Lung (tissue), 12 donors: ENCODE data around the gene NCOA3. TPM values are rescaled to one million over a fixed set of nuclear protein-coding genes. Genes with fewer than 3 reads are reported as not detected.

Source experiments
- ATAC-seq: fragments of 200-7000 bp; cut with Tn5 transposase; one replicate; pipeline ENCODE4 v1.9.1; 2020; ENCODE audit warnings: moderate number of reproducible peaks; ENCODE audit not compliant: insufficient read depth, low FRiP score
- DNase-seq, 3 donors: peaks; one replicate each; pipeline ENCODE4 v3.0.0-alpha.2; 2013 to 2017
- H3K27ac ChIP-seq, 2 donors: one replicate each; pipeline ENCODE4 v1.5.1; 2013; ENCODE audit warnings: mild to moderate bottlenecking in 2 of 2, moderate library complexity in 2 of 2, control low read depth in 1 of 2, inconsistent platforms in 1 of 2, low read depth in 1 of 2, low read length in 1 of 2
- H3K27me3 ChIP-seq, 3 donors: one replicate each; pipeline ENCODE4 v1.5.1; 2013; ENCODE audit warnings: low read length in 2 of 3; ENCODE audit not compliant: control insufficient read depth in 3 of 3, insufficient read depth in 3 of 3
- H3K36me3 ChIP-seq, 4 donors: one replicate each; pipeline ENCODE4 v1.5.1; 2013; ENCODE audit warnings: low read length in 4 of 4, mild to moderate bottlenecking in 1 of 4, moderate library complexity in 1 of 4; ENCODE audit not compliant: control insufficient read depth in 4 of 4, insufficient read depth in 4 of 4
- H3K4me1 ChIP-seq, 5 donors: one replicate each; pipeline ENCODE4 v1.5.1; 2013; ENCODE audit warnings: low read length in 5 of 5, mild to moderate bottlenecking in 2 of 5, moderate library complexity in 1 of 5; ENCODE audit not compliant: control insufficient read depth in 5 of 5, insufficient read depth in 5 of 5
- H3K4me3 ChIP-seq: one replicate; pipeline ENCODE4 v1.5.1; 2013; ENCODE audit warnings: mild to moderate bottlenecking, control low read depth, moderate library complexity
- H3K9ac ChIP-seq, 2 donors: one replicate each; pipeline ENCODE4 v1.5.1; 2013; ENCODE audit warnings: low read length in 2 of 2, control low read depth in 1 of 2; ENCODE audit not compliant: insufficient read depth in 1 of 2
- H3K9me3 ChIP-seq, 4 donors: one replicate each; pipeline ENCODE4 v1.5.1; 2013; ENCODE audit warnings: low read length in 3 of 4, mild to moderate bottlenecking in 1 of 4, moderate library complexity in 1 of 4; ENCODE audit not compliant: control insufficient read depth in 4 of 4, insufficient read depth in 3 of 4
- CTCF ChIP-seq: IDR thresholded peaks from 2 replicates; pipeline ENCODE4 v1.5.1; 2012; ENCODE audit warnings: mild to moderate bottlenecking; ENCODE audit errors: control extremely low read depth, extremely low read depth
- WGBS, 2 donors: extraction: QIAGEN DNeasy Blood & Tissue Kit; methylation state at CpG; one replicate each; pipeline ENCODE4 v1.1.7; 2013; 5-methylcytosine and 5-hydroxymethylcytosine counted together
- polyA plus RNA-seq, 2 donors: library from polyadenylated mRNA; stranded (reverse); fragments of 200-250 nt; gene quantifications; one replicate each; pipeline ENCODE4 v1.2.1, GENCODE V29; 2013
- total RNA-seq, 2 donors: library from RNA; depleted of rRNA in 1 of 2; stranded (reverse); fragments of >200 nt in 1 of 2; gene quantifications; one replicate each; pipeline ENCODE4 v1.2.1, GENCODE V29; 2014 to 2021
- donor health status: control.
- donor health status: control.
- donor health status: Bipolar disorder and iron deficiency.
- donor health status: healthy.
- donor health status: DM: yes; HTN: yes; CAD: no.

The NCOA3 gene
- total and polyA plus RNA-seq, 4 donors: 5.5 to 69.4 (median 22.6) TPM

GRCh38 chr20:47489448-47489872 is 12.2 kb upstream of the NCOA3 start:
- ATAC-seq: no peak
- no peak for TF ChIP-seq CTCF
- WGBS, 2 donors: 58 to 67% methylated on average over 8 of the region's 8 CpGs
- Histone ChIP-seq H3K36me3 (no peaks in the 10 kb centered on the region), H3K27me3 (no peaks in the 10 kb centered on the region), H3K9ac (no peak overlapping the region), H3K4me1 (peaks cover 0 to 19% (median 8%) of the 10 kb centered on the region in 5 donors), H3K4me3 (no peak overlapping the region), H3K27ac (no peak overlapping the region), H3K9me3 (no peaks in the 10 kb centered on the region)
- DNase-seq: no peak

GRCh38 chr20:47490795-47491194 is 10.9 kb upstream of the NCOA3 start:
- Histone ChIP-seq H3K27me3 (no peaks in the 10 kb centered on the region), H3K36me3 (no peaks in the 10 kb centered on the region), H3K9me3 (no peaks in the 10 kb centered on the region), H3K4me3 (no peak overlapping the region), H3K9ac (no peak overlapping the region), H3K27ac (no peak overlapping the region), H3K4me1 (peaks cover 0 to 19% (median 8%) of the 10 kb centered on the region in 5 donors)
- WGBS, 2 donors: 76 to 91% methylated on average over 2 of the region's 2 CpGs
- TF ChIP-seq CTCF: no peak
- DNase-seq (no peak), ATAC-seq (no peak)

DNA sequence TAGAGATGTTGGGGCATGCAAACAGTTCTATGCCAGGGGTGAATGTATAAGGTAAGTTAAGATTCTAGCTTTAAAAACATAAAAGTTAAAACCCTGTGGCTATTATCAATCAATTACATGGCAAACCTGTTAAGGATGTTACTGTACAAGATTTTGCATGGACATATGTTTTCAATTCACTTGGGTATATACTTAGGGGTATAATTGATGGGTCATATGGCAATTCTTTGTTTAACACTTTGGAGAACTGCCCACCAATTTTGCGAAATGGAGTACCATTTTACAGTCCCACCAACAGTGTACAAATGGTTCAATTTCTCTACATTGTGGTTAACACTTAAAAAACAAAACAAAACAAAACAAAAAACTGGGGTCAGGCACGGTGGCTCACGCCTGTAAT is 9.4 kb upstream of the NCOA3 start:
- no peak overlapping the region for H3K4me3 ChIP-seq
- H3K36me3 ChIP-seq: no peaks in the 10 kb centered on the region
- no peak for DNase-seq
- H3K27me3 ChIP-seq: no peaks in the 10 kb centered on the region
- H3K9ac ChIP-seq: no peak overlapping the region
- 92 to 94% methylated on average over 3 of the region's 3 CpGs for WGBS, 2 donors
- TF ChIP-seq CTCF: no peak
- no peak for ATAC-seq
- no peaks in the 10 kb centered on the region for H3K9me3 ChIP-seq
- H3K4me1 ChIP-seq: peaks cover 0 to 19% (median 8%) of the 10 kb centered on the region in 5 donors
- H3K27ac ChIP-seq: peak overlapping the region in 1 of 2 donors; percentile 90
